Astrocyte of the cerebellum (primary cell): ENCODE data around the gene HEATR9.

Source experiments
- DNase-seq: peaks from one replicate; pipeline ENCODE4 v3.0.0-alpha.2; 2011; ENCODE audit warnings: low read depth
- H3K4me3 ChIP-seq: 2 replicates; pipeline ENCODE4 v1.5.1; 2011; ENCODE audit warnings: mild to moderate bottlenecking, low read depth, low read length, moderate library complexity
- CTCF ChIP-seq: IDR thresholded peaks from 2 replicates; pipeline ENCODE4 v1.5.1; 2012; ENCODE audit warnings: low read length, low read depth, moderate library complexity, mild to moderate bottlenecking; ENCODE audit errors: missing control alignments
- in situ Hi-C: cut with HindIII; loops from 2 replicates; pipeline ENCODE4 v1.10.0; 2017; ENCODE audit warnings: low sequenced_read_pairs

Gene HEATR9, protein sequence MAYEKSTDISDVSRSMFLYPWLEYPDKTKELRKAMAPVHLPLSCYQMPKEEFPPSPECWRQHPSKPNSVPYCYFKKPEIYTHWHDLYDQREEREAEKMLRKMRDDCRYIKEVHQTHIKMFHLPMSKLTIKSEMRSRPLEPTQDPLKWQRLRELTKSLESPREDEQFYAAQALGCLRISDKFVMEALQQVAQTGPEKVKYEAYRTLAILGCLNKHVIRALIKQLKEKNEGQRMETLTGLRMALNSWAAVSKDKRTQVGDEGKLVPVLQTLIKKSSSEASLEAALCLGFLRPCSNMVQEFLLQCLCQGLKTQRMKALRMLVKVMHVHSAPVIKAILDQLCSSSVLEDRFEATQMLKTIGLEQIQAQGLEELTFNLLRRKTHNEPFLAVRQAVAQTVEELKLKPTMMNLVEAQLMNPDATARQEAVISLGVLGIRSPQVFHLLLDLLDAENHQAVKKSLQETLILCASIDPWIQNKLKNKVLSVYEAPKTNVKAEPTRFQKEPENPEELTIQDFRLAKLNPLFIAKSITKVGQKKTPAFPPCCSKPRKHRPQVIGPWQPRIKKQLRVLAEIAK

DNA sequence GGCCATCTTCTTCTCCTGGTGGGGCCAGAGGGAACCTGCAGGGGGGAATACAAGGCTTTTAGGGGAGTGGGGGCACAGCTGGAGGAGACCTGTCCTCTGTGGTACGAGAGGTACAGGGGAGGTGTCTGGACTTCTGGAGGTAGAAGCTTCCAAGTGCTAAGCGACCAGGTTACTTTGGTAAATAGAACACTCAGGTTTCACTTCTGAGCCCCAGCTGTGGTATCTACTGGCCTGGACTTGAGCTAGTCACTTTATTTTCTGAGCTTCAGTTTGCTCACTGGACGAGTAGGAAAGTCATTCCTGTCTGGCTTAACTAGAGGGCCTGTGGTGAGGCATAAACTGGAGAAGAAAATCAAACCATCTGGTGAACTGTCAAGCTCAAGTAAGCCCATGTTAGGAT, at the start of gene HEATR9:
Gene HEATR9, minus strand, starts transcription at position 155 of the 400 bp plus-strand sequence. Its CDS starts 149 bp downstream, at position 6.
- in situ Hi-C loops, result no loop called here
- no peak for TF ChIP-seq CTCF
- H3K4me3 ChIP-seq, result no peak within 1 kb of the TSS
- DNase-seq, result no peak

GRCh38 chr17:35917519-35918213, 49.0 kb upstream of the HEATR9 start:
- no peak for TF ChIP-seq CTCF
- H3K4me3 ChIP-seq, result no peak overlapping the region
- DNase-seq, result no peak
- in situ Hi-C loops, result no loop called here

DNA sequence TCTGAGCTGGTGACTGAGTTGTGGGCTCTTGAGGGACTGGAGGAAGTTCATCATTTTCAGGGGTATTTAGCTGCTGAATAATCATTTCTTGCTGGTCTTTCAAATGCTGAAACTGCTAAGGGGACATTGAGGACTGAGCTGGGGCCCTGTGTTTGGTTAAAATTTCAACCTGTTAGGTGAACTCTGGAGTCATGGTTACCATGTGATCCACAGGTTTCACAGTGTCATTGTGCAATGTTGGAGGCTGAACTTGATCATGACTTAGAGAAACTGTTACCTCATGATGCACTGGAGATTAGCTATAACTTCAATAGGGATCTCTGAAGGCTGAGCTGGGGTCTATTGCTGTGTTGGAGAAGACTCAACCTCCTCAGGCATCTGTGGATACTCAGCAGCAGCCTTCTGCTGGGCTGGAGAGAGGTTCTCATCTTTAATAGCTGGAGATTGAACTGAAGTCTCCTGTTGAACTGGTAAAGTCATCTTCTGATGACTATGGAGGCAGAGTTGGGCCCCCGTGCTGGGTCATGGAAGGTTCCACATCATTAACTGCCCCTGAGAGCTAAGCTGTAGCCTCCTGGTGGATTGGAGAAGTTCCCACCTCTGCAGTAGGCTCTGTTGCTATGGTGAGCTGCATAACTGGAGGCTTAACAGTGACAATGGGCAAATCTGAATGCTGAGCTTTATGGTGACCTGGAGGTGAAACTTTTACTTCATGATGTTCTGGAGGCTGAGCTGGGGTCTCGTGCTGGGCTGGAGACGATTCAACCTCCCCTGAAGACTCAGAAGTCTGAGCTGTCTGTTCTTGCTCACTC, 46.7 kb upstream of the HEATR9 start:
- in situ Hi-C loops, result no loop called here
- no peak overlapping the region for H3K4me3 ChIP-seq
- TF ChIP-seq CTCF, result no peak
- no peak for DNase-seq

DNA sequence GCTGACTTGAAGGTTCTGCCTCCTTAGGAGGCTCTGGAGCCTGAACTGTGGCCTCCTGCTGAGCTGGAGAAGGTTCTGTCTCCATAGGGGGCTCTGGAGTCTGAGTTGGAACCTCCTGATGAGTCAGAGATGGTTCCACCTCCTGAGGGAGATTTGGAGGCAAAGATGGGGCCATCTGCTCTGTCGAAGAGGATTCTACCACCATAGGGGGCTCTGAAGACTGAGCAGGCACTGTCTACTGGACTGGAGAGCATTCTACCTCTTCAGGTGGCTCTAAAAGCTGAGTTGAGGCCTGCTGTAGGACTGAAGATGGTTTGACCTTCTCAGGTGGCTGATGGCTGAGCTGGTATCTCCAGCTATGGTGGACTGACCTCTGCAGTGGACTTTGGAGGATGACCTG, 45.7 kb upstream of the HEATR9 start:
- H3K4me3 ChIP-seq, result no peak overlapping the region
- DNase-seq, result no peak
- in situ Hi-C loops, result no loop called here
- no peak for TF ChIP-seq CTCF

GRCh38 chr17:35913609-35914008, 44.9 kb upstream of the HEATR9 start:
- H3K4me3 ChIP-seq, result no peak overlapping the region
- in situ Hi-C loops, result no loop called here
- no peak for DNase-seq
- no peak for TF ChIP-seq CTCF

DNA sequence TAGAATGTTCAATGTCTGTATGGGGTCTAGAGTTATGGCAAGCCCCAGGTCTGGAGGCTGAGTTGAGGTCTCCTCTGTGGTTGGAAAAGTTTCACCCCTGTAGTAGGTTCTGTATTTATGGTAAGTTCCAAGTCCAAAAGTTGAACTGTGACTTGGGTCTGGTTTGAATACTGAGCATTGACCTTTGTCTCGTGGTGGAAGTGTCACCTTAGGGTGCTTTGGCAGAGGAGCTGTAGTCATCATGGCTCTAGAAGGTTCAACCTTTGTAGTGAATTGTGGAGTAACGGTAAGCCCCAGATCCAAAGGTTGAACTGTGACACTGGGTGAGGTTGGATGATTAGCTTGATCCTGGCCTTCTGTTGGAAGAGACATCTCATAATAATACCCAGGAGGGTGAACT, 44.3 kb upstream of the HEATR9 start:
- in situ Hi-C loops, result no loop called here
- no peak for TF ChIP-seq CTCF
- no peak for DNase-seq
- no peak overlapping the region for H3K4me3 ChIP-seq
